B cell (primary cell): ENCODE measurements around the gene EPB41L2. TPM values are rescaled to one million over a fixed set of nuclear protein-coding genes. Genes with fewer than 3 reads are reported as not detected.

Source experiments
- ATAC-seq: fragments of 200-7000 bp; cut with Tn5 transposase; one replicate; pipeline ENCODE4 v1.10.0; 2021; ENCODE audit warnings: low read depth, mild to moderate bottlenecking, moderate number of reproducible peaks, moderate library complexity
- CTCF ChIA-PET: fragments of 350-600 bp; sonication (Branson Sonifier 250); formaldehyde crosslinking; loops from one replicate; lab custom pipeline; 2021; ENCODE audit warnings: antibody characterized with exemption, inconsistent platforms; lab: Charles Lee
- POLR2A ChIA-PET: fragments of 350-600 bp; sonication (Branson Sonifier 250); formaldehyde crosslinking; loops from one replicate; lab custom pipeline; 2021; ENCODE audit warnings: antibody characterized with exemption; lab: Charles Lee
- DNase-seq: peaks from one replicate; pipeline ENCODE4 v3.0.0; 2013
- H2AFZ ChIP-seq: 2 replicates; pipeline ENCODE4 v1.6.1; 2012; ENCODE audit warnings: mild to moderate bottlenecking, low read depth, low read length; ENCODE audit not compliant: insufficient read depth, poor library complexity, severe bottlenecking
- H3K27ac ChIP-seq, 2 donors: 1 replicate in 1 of 2; 2 replicates in 1 of 2; pipeline ENCODE4 v1.5.1; 2012 to 2013; ENCODE audit warnings: low read length in 2 of 2, mild to moderate bottlenecking in 2 of 2, moderate library complexity in 1 of 2
- H3K27me3 ChIP-seq, 4 experiments: fragments of 200-600 bp in 1 of 4; sonication (generic) in 1 of 4; replicated peaks in 1 of 4; 1 replicate in 2 of 4; 2 replicates in 2 of 4; pipeline versions ENCODE4 v1.6.1 to v1.7.0; 2013 to 2016; ENCODE audit warnings: low read length in 3 of 4, mild to moderate bottlenecking in 2 of 4, mixed read lengths in 1 of 4, moderate library complexity in 1 of 4; ENCODE audit not compliant: insufficient read depth in 4 of 4, control insufficient read depth in 3 of 4; ENCODE audit errors: control extremely low read depth in 1 of 4
- H3K36me3 ChIP-seq, 2 experiments: replicated peaks in 1 of 2; 1 replicate in 1 of 2; 2 replicates in 1 of 2; pipeline versions ENCODE4 v1.6.1 to v1.7.1; 2013; ENCODE audit warnings: low read length in 1 of 2; ENCODE audit not compliant: insufficient read depth in 2 of 2, control insufficient read depth in 1 of 2; ENCODE audit errors: control extremely low read depth in 1 of 2, extremely low read depth in 1 of 2
- H3K4me1 ChIP-seq, 2 donors: fragments of 200-600 bp in 1 of 2; sonication (generic) in 1 of 2; 1 replicate in 1 of 2; 2 replicates in 1 of 2; pipeline versions ENCODE4 v1.5.1 to v1.6.1; 2013 to 2017; ENCODE audit warnings: low read length in 2 of 2; ENCODE audit not compliant: control insufficient read depth in 2 of 2, insufficient read depth in 2 of 2
- H3K4me2 ChIP-seq: replicated peaks from 2 replicates; pipeline ENCODE3; 2012; ENCODE audit warnings: mild to moderate bottlenecking, low read depth, low read length; ENCODE audit not compliant: poor library complexity, severe bottlenecking
- H3K4me3 ChIP-seq, 5 experiments: fragments of 200-600 bp in 1 of 5; sonication (generic) in 1 of 5; 1 replicate in 3 of 5; 2 replicates in 2 of 5; pipeline versions ENCODE4 v1.5.1 to v1.7.0; 2011 to 2016; ENCODE audit warnings: low read length in 4 of 5, mild to moderate bottlenecking in 4 of 5, low read depth in 2 of 5, control low read depth in 1 of 5, moderate library complexity in 1 of 5; ENCODE audit not compliant: insufficient read depth in 1 of 5; ENCODE audit errors: control extremely low read depth in 1 of 5, extremely low read depth in 1 of 5
- H3K79me2 ChIP-seq: fragments of 200-600 bp; sonication (generic); one replicate; pipeline ENCODE4 v1.6.0; 2016; ENCODE audit warnings: low read length; ENCODE audit not compliant: control insufficient read depth, insufficient read depth
- H3K9ac ChIP-seq: fragments of 200-600 bp; sonication (generic); 2 replicates; pipeline ENCODE4 v1.6.1; 2017; ENCODE audit warnings: mild to moderate bottlenecking, low read length, moderate library complexity
- H3K9me3 ChIP-seq, 3 donors: one replicate each; pipeline versions ENCODE4 v1.6.1 to v1.7.1; 2013; ENCODE audit warnings: low read length in 2 of 3; ENCODE audit not compliant: control insufficient read depth in 2 of 3, insufficient read depth in 1 of 3; ENCODE audit errors: control extremely low read depth in 1 of 3
- H4K20me1 ChIP-seq: 2 replicates; pipeline ENCODE4 v1.6.0; 2012; ENCODE audit warnings: mild to moderate bottlenecking, low read length; ENCODE audit not compliant: insufficient read depth, control insufficient read depth, poor library complexity, severe bottlenecking
- H3K27ac Mint-ChIP-seq: one replicate; pipeline ENCODE4 v1.8.0; 2021; ENCODE audit warnings: mixed read lengths
- H3K27me3 Mint-ChIP-seq: one replicate; pipeline ENCODE4 v1.8.0; 2021; ENCODE audit warnings: mixed read lengths
- H3K4me1 Mint-ChIP-seq: one replicate; pipeline ENCODE4 v1.8.0; 2021; ENCODE audit warnings: mixed read lengths
- H3K4me3 Mint-ChIP-seq: one replicate; pipeline ENCODE4 v1.8.0; 2021; ENCODE audit warnings: mixed read lengths
- H3K9me3 Mint-ChIP-seq: one replicate; pipeline ENCODE4 v1.8.0; 2022; ENCODE audit warnings: mixed read lengths; ENCODE audit not compliant: insufficient read depth
- EZH2 ChIP-seq: IDR thresholded peaks from 2 replicates; pipeline ENCODE4 v1.6.1; 2012; ENCODE audit warnings: borderline replicate concordance, low read depth, mild to moderate bottlenecking, moderate library complexity, low read length; ENCODE audit not compliant: insufficient read depth, poor library complexity, severe bottlenecking
- WGBS: methylation state at CpG from one replicate; pipeline ENCODE4 v1.1.5; 2013; ENCODE audit warnings: missing lambda C conversion rate; ENCODE audit not compliant: insufficient coverage; 5-methylcytosine and 5-hydroxymethylcytosine counted together
- intact Hi-C: fragments of 100-400 bp; cut with micrococcal nuclease; formaldehyde crosslinking; loops from one replicate; pipeline ENCODE4 v1.10.0; 2022
- polyA plus RNA-seq: library from polyadenylated mRNA; depleted of rRNA; stranded (reverse); fragments of >200 nt; gene quantifications from 2 replicates; pipeline ENCODE4 v1.2.3, GENCODE V29; 2012
- total RNA-seq, 2 donors: library from RNA; stranded (reverse); fragments of 120-200 nt in 1 of 2; gene quantifications; 1 replicate in 1 of 2; 2 replicates in 1 of 2; pipeline versions ENCODE4 v1.2.3 to v1.2.4, GENCODE V29; 2013 to 2022
- TF ChIP-seq, protein P1 (sequence below): fragments of 200-600 bp; IDR thresholded peaks from one replicate; pipeline ENCODE4 v1.8.0; 2022; ENCODE audit warnings: antibody characterized with exemption, mild to moderate bottlenecking

The EPB41L2 gene
- total and polyA plus RNA-seq, 2 donors (not counting 1 experiment from before 2014, with no cell fraction given), result 17.8 to 61.0 TPM

DNA sequence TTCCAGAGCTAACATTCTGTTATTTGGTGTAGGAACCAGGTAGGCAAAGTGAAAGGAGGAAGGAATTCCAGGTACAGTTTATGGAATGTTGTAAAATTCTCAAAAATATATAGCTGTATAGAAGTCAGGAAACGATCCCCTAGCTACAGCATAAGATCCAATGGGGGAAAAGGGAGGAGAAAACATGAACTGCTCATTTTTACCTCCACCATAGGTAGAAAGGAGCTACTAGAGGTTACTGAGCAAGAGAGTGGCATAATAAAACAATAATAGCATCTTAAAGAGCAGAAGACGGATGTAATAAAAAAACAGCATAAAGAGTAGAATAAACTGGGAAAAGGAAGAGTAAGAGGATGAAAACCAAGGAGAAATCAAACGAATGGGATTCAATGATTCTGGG, 26.9 kb downstream of the EPB41L2 start:
- H3K4me3 ChIP-seq, result no peak overlapping the region
- peaks cover 12% of the 10 kb centered on the region for H3K4me1 Mint-ChIP-seq
- TF ChIP-seq EZH2, result no peak
- TF ChIP-seq, protein P1, sequence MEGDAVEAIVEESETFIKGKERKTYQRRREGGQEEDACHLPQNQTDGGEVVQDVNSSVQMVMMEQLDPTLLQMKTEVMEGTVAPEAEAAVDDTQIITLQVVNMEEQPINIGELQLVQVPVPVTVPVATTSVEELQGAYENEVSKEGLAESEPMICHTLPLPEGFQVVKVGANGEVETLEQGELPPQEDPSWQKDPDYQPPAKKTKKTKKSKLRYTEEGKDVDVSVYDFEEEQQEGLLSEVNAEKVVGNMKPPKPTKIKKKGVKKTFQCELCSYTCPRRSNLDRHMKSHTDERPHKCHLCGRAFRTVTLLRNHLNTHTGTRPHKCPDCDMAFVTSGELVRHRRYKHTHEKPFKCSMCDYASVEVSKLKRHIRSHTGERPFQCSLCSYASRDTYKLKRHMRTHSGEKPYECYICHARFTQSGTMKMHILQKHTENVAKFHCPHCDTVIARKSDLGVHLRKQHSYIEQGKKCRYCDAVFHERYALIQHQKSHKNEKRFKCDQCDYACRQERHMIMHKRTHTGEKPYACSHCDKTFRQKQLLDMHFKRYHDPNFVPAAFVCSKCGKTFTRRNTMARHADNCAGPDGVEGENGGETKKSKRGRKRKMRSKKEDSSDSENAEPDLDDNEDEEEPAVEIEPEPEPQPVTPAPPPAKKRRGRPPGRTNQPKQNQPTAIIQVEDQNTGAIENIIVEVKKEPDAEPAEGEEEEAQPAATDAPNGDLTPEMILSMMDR, result no peak
- H3K27ac Mint-ChIP-seq, result no peak overlapping the region
- H3K4me2 ChIP-seq, result no peak overlapping the region
- CTCF ChIA-PET, result no interaction called here
- no peak overlapping the region for H3K4me3 Mint-ChIP-seq
- H4K20me1 ChIP-seq, result peaks cover 15% of the 10 kb centered on the region
- POLR2A ChIA-PET, result no interaction called here
- no peaks in the 10 kb centered on the region for H3K27me3 ChIP-seq
- no peak overlapping the region for H3K27ac ChIP-seq
- no peaks in the 10 kb centered on the region for H3K27me3 Mint-ChIP-seq
- H3K4me1 ChIP-seq, result no peaks in the 10 kb centered on the region
- intact Hi-C loops, result no loop called here
- no peaks in the 10 kb centered on the region for H3K36me3 ChIP-seq
- no peak overlapping the region for H2AFZ ChIP-seq
- peaks cover 0 to 6% (median 0%) of the 10 kb centered on the region in 3 donors for H3K9me3 ChIP-seq
- no peak overlapping the region for H3K9ac ChIP-seq
- 100% methylated on average over 1 of the region's 3 CpGs for WGBS
- peaks cover 30% of the 10 kb centered on the region for H3K79me2 ChIP-seq
- DNase-seq (no peak), ATAC-seq (no peak)
- no peaks in the 10 kb centered on the region for H3K9me3 Mint-ChIP-seq

DNA sequence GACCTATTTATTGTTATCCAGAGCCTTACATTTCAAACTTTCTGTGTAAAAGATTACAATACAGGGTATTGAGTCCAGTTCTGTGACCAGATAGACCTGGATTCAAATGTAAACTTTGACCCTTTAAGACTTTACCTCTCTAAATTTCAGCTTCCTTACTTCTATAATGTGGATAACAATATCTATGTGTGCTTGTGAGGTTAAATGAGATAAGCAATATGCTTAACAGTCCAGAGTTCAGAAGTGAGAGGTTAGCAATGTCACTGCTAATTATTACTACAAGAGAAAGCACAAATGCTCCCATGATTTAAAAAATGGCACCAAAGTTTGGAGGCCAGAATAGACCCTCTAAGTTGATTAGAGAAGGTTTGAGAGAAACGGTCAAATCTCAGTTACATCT, 27.5 kb downstream of the EPB41L2 start:
- peaks cover 15% of the 10 kb centered on the region for H4K20me1 ChIP-seq
- TF ChIP-seq, protein P1, result no peak
- TF ChIP-seq EZH2, result no peak
- CTCF ChIA-PET, result no interaction called here
- H2AFZ ChIP-seq, result no peak overlapping the region
- peaks cover 0 to 6% (median 0%) of the 10 kb centered on the region in 3 donors for H3K9me3 ChIP-seq
- H3K9ac ChIP-seq, result no peak overlapping the region
- no peak overlapping the region for H3K4me2 ChIP-seq
- no peaks in the 10 kb centered on the region for H3K27me3 ChIP-seq
- H3K79me2 ChIP-seq, result peaks cover 30% of the 10 kb centered on the region
- H3K4me3 ChIP-seq, result no peak overlapping the region
- H3K4me1 ChIP-seq, result no peaks in the 10 kb centered on the region
- ATAC-seq (no peak), DNase-seq (no peak)
- no peaks in the 10 kb centered on the region for H3K36me3 ChIP-seq
- Mint-ChIP-seq H3K9me3 (no peaks in the 10 kb centered on the region), H3K27ac (no peak overlapping the region), H3K27me3 (no peaks in the 10 kb centered on the region), H3K4me3 (no peak overlapping the region), H3K4me1 (peaks cover 12% of the 10 kb centered on the region)
- POLR2A ChIA-PET, result no interaction called here
- H3K27ac ChIP-seq, result no peak overlapping the region
- WGBS, result no CpG with 5 or more reads among the region's 1 CpG
- intact Hi-C loops, result no loop called here
